Measurements from ENCODE around the gene KCTD18. TPM values are rescaled to one million over a fixed set of nuclear protein-coding genes. Genes with fewer than 3 reads are reported as not detected.

Gene KCTD18
- total and polyA plus RNA-seq, 4 donors = 4.4 to 7.9 (median 6.5) TPM

- Histone ChIP-seq H3K27ac (ENCODE audit: low read depth in 1 of 2, low read length in 2 of 2) (no peak overlapping the region), H3K27me3 (ENCODE audit: control insufficient read depth in 4 of 4, insufficient read depth in 4 of 4, low read length in 3 of 4) (no peaks in the 10 kb centered on the region), H3K4me3 (ENCODE audit: low read depth in 1 of 3, low read length in 3 of 3) (no peak overlapping the region), H3K36me3 (ENCODE audit: control insufficient read depth in 4 of 4, insufficient read depth in 3 of 4, low read depth in 1 of 4, low read length in 3 of 4) (peaks cover 0 to 21% (median 6%) of the 10 kb centered on the region in 4 donors), H3K9ac (ENCODE audit: low read depth in 1 of 2, low read length in 2 of 2) (no peak overlapping the region), H3K9me3 (ENCODE audit: control insufficient read depth in 4 of 4, low read length in 3 of 4) (no peaks in the 10 kb centered on the region), H3K4me1 (ENCODE audit: control insufficient read depth in 4 of 4, insufficient read depth in 4 of 4, low read length in 3 of 4) (peaks cover 0 to 9% (median 1%) of the 10 kb centered on the region in 4 donors)
- DNase-seq (ENCODE audit: low spot score) = no peak
- TF ChIP-seq JUND (IDR thresholded peaks at IDR 0.05) (no peak), RXRA (IDR thresholded peaks at IDR 0.05) (no peak), HNF4G (IDR thresholded peaks at IDR 0.05) (no peak), YY1 (IDR thresholded peaks at IDR 0.05) (no peak), FOXA2 (IDR thresholded peaks at IDR 0.05) (no peak), NR2F2 (IDR thresholded peaks at IDR 0.05) (no peak), TAF1 (conservative IDR thresholded peaks at IDR 0.05) (no peak), RAD21 (IDR thresholded peaks at IDR 0.05) (no peak), SP1 (IDR thresholded peaks at IDR 0.05) (no peak), HNF4A (conservative IDR thresholded peaks at IDR 0.05) (no peak), CTCF (IDR thresholded peaks at IDR 0.05; ENCODE audit: low read depth, low read length, missing input control) (no peak), MAX (IDR thresholded peaks at IDR 0.05) (no peak), GABPA (IDR thresholded peaks at IDR 0.05 in 1 of 2, conservative IDR thresholded peaks at IDR 0.05 in 1 of 2) (no peak), EGR1 (IDR thresholded peaks at IDR 0.05; ENCODE audit: low read depth in 2 of 2) (no peak), FOXA1 (IDR thresholded peaks at IDR 0.05) (no peak)
- TF ChIP-seq, protein P1, sequence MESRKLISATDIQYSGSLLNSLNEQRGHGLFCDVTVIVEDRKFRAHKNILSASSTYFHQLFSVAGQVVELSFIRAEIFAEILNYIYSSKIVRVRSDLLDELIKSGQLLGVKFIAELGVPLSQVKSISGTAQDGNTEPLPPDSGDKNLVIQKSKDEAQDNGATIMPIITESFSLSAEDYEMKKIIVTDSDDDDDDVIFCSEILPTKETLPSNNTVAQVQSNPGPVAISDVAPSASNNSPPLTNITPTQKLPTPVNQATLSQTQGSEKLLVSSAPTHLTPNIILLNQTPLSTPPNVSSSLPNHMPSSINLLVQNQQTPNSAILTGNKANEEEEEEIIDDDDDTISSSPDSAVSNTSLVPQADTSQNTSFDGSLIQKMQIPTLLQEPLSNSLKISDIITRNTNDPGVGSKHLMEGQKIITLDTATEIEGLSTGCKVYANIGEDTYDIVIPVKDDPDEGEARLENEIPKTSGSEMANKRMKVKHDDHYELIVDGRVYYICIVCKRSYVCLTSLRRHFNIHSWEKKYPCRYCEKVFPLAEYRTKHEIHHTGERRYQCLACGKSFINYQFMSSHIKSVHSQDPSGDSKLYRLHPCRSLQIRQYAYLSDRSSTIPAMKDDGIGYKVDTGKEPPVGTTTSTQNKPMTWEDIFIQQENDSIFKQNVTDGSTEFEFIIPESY (IDR thresholded peaks at IDR 0.05) = no peak
- TF ChIP-seq, protein P2, sequence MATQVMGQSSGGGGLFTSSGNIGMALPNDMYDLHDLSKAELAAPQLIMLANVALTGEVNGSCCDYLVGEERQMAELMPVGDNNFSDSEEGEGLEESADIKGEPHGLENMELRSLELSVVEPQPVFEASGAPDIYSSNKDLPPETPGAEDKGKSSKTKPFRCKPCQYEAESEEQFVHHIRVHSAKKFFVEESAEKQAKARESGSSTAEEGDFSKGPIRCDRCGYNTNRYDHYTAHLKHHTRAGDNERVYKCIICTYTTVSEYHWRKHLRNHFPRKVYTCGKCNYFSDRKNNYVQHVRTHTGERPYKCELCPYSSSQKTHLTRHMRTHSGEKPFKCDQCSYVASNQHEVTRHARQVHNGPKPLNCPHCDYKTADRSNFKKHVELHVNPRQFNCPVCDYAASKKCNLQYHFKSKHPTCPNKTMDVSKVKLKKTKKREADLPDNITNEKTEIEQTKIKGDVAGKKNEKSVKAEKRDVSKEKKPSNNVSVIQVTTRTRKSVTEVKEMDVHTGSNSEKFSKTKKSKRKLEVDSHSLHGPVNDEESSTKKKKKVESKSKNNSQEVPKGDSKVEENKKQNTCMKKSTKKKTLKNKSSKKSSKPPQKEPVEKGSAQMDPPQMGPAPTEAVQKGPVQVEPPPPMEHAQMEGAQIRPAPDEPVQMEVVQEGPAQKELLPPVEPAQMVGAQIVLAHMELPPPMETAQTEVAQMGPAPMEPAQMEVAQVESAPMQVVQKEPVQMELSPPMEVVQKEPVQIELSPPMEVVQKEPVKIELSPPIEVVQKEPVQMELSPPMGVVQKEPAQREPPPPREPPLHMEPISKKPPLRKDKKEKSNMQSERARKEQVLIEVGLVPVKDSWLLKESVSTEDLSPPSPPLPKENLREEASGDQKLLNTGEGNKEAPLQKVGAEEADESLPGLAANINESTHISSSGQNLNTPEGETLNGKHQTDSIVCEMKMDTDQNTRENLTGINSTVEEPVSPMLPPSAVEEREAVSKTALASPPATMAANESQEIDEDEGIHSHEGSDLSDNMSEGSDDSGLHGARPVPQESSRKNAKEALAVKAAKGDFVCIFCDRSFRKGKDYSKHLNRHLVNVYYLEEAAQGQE (IDR thresholded peaks at IDR 0.05) = no peak
- TF ChIP-seq, protein P3, sequence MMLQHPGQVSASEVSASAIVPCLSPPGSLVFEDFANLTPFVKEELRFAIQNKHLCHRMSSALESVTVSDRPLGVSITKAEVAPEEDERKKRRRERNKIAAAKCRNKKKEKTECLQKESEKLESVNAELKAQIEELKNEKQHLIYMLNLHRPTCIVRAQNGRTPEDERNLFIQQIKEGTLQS (IDR thresholded peaks at IDR 0.05) = no peak
- 79% methylated on average over 3 of the region's 3 CpGs for WGBS
Measured at GRCh38 chr2:200459101-200459500, 50.8 kb downstream of the KCTD18 start.
